ENCODE data around the gene CNDP2. TPM values are rescaled to one million over a fixed set of nuclear protein-coding genes. Genes with fewer than 3 reads are reported as not detected.

CNDP2 gene
- total RNA-seq, 1 experiment from 2014 or later: 75.3 TPM

DNA sequence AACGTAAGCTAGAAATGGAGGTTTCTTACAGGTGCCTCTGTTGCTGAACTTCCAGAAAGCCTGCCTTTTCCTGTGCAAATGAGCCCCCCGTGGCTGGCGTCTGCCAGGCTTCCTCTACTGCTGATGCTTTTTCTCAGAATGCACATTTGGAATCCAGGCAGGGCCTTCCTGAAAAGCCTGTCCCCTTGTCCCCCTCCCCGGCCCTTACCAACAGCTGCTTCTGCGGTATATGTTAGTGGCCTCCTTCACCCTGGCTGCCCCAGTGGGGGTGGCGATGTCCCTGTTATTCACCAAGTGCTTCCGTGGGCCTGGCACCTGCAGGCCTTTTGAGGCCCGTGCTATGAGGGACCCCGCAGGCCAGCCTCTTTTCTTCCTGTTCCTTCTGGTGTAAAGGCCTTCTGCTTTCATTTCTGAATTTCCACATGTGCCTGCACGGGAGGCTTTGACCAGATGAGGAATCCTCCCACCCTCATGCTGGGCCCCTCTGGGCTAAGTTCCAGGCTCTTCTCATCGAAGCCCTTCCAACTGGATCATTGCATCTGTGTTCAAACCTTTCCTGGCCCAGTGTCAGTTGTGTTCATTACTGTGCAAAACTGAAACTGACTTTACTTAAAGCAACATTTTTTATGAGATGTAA, 10.4 kb downstream of the CNDP2 start:
- no TSS peak for BruUV-seq (replicated peaks)
- Histone ChIP-seq H3K4me1 (ENCODE audit: insufficient read depth, low read length, poor library complexity, severe bottlenecking) (no peaks in the 10 kb centered on the region), H3K27ac (ENCODE audit: low read depth, low read length, poor library complexity, severe bottlenecking) (no peak overlapping the region), H3K9me3 (ENCODE audit: low read depth, low read length, poor library complexity, severe bottlenecking) (no peaks in the 10 kb centered on the region), H3K27me3 (replicated peaks; ENCODE audit: insufficient read depth, low read depth, low read length, poor library complexity) (no peaks in the 10 kb centered on the region), H3K4me3 (ENCODE audit: low read depth, low read length, poor library complexity, severe bottlenecking) (no peak overlapping the region), H3K36me3 (ENCODE audit: insufficient read depth, low read length, poor library complexity, severe bottlenecking) (peaks cover 19% of the 10 kb centered on the region)
- ChIA-PET CTCF (no interaction called here), POLR2A (ENCODE audit: low non-redundant PET) (interaction anchor here (0.6 kb wide), 1 partner anchor 9 kb away, joined by 4 read pairs; no protein-coding TSS in a partner anchor)
- TF ChIP-seq EZH2 (IDR thresholded peaks at IDR 0.05; ENCODE audit: borderline replicate concordance, low read depth, low read length, poor library complexity, severe bottlenecking): no peak
- TF ChIP-seq, protein P1, sequence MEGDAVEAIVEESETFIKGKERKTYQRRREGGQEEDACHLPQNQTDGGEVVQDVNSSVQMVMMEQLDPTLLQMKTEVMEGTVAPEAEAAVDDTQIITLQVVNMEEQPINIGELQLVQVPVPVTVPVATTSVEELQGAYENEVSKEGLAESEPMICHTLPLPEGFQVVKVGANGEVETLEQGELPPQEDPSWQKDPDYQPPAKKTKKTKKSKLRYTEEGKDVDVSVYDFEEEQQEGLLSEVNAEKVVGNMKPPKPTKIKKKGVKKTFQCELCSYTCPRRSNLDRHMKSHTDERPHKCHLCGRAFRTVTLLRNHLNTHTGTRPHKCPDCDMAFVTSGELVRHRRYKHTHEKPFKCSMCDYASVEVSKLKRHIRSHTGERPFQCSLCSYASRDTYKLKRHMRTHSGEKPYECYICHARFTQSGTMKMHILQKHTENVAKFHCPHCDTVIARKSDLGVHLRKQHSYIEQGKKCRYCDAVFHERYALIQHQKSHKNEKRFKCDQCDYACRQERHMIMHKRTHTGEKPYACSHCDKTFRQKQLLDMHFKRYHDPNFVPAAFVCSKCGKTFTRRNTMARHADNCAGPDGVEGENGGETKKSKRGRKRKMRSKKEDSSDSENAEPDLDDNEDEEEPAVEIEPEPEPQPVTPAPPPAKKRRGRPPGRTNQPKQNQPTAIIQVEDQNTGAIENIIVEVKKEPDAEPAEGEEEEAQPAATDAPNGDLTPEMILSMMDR (conservative IDR thresholded peaks at IDR 0.05; ENCODE audit: low read depth, low read length): no peak
- DNase-seq (ENCODE audit: low spot score): no peak
- intact Hi-C loops (cut with micrococcal nuclease; ENCODE audit: unreplicated experiment): no loop called here

DNA sequence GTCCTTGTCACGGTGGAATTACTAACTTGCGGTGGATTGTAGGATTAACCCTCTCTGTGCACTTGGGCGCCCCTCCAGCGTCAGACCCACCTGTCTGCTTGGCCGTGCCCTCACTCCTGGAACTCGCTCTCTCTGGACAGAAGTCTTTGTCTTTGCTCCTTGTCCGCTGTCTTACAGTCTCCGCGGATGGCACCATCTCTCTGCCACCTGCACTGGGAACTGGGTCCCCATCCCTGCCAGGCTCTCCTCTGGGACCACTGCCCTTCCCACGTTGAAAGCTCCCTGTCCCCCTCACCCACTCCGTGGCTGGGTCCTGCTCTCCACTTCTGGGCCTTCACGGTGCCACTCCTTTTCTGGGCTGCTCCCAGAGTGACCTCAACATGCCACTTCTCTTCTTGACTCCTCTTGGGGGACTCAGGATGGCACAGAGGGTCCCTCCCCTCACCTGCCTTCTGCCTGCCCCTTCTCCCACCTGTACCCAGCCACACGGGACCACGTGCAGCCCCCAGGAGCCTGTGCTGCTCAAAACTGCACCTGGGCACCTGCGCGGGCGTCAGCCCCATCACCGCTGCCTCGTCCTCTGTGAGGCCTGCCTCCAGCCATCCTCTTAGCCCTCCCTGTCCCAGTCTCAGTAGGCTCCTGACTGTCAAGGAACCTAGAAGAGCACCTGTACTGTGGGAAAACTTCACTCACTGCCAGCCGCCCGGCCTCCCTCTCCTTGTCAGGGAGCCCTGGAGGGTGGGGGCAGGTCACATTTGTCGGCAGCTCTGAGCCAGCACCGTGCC, 11.1 kb downstream of the CNDP2 start:
- H3K9me3 ChIP-seq (ENCODE audit: low read depth, low read length, poor library complexity, severe bottlenecking): no peaks in the 10 kb centered on the region
- H3K27me3 ChIP-seq (replicated peaks; ENCODE audit: insufficient read depth, low read depth, low read length, poor library complexity): no peaks in the 10 kb centered on the region
- H3K27ac ChIP-seq (ENCODE audit: low read depth, low read length, poor library complexity, severe bottlenecking): no peak overlapping the region
- DNase-seq (ENCODE audit: low spot score): no peak
- TF ChIP-seq, protein P1 (conservative IDR thresholded peaks at IDR 0.05; ENCODE audit: low read depth, low read length): no peak
- TF ChIP-seq EZH2 (IDR thresholded peaks at IDR 0.05; ENCODE audit: borderline replicate concordance, low read depth, low read length, poor library complexity, severe bottlenecking): no peak
- no peak overlapping the region for H3K4me3 ChIP-seq (ENCODE audit: low read depth, low read length, poor library complexity, severe bottlenecking)
- ChIA-PET CTCF (no interaction called here), POLR2A (ENCODE audit: low non-redundant PET) (interaction anchor here (0.6 kb wide), 1 partner anchor 9 kb away, joined by 4 read pairs; no protein-coding TSS in a partner anchor)
- no peaks in the 10 kb centered on the region for H3K4me1 ChIP-seq (ENCODE audit: insufficient read depth, low read length, poor library complexity, severe bottlenecking)
- BruUV-seq (replicated peaks): no TSS peak
- intact Hi-C loops (cut with micrococcal nuclease; ENCODE audit: unreplicated experiment): no loop called here
- H3K36me3 ChIP-seq (ENCODE audit: insufficient read depth, low read length, poor library complexity, severe bottlenecking): peaks cover 15% of the 10 kb centered on the region

DNA sequence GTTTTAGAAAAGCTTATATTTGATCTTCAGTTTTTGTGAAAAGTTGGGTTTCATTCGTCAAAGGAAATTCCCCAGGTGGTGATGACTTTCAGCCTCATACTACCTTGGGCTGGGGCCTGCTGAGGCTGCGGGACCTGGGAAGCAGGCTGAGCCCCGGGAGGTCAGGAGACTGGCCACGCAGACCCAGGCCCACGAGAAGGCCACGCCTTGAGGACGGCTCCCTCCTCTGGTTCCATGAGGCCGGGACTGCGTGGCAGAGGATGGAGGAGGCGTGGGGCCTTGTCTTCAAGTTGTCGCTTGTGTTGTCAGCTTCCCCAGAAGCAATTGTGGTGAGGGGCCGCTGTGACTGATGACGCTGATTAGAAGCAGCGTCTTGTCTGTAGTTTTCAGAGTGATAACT, 11.8 kb downstream of the CNDP2 start:
- no TSS peak for BruUV-seq (replicated peaks)
- no peaks in the 10 kb centered on the region for H3K4me1 ChIP-seq (ENCODE audit: insufficient read depth, low read length, poor library complexity, severe bottlenecking)
- POLR2A ChIA-PET (ENCODE audit: low non-redundant PET): no interaction called here
- H3K27ac ChIP-seq (ENCODE audit: low read depth, low read length, poor library complexity, severe bottlenecking): no peak overlapping the region
- no peak for DNase-seq (ENCODE audit: low spot score)
- H3K9me3 ChIP-seq (ENCODE audit: low read depth, low read length, poor library complexity, severe bottlenecking): no peaks in the 10 kb centered on the region
- TF ChIP-seq EZH2 (IDR thresholded peaks at IDR 0.05; ENCODE audit: borderline replicate concordance, low read depth, low read length, poor library complexity, severe bottlenecking): no peak
- TF ChIP-seq, protein P1 (conservative IDR thresholded peaks at IDR 0.05; ENCODE audit: low read depth, low read length): no peak
- intact Hi-C loops (cut with micrococcal nuclease; ENCODE audit: unreplicated experiment): no loop called here
- CTCF ChIA-PET: no interaction called here
- H3K4me3 ChIP-seq (ENCODE audit: low read depth, low read length, poor library complexity, severe bottlenecking): no peak overlapping the region
- H3K27me3 ChIP-seq (replicated peaks; ENCODE audit: insufficient read depth, low read depth, low read length, poor library complexity): no peaks in the 10 kb centered on the region
- H3K36me3 ChIP-seq (ENCODE audit: insufficient read depth, low read length, poor library complexity, severe bottlenecking): peaks cover 9% of the 10 kb centered on the region

Measured in A673 (cell line).